HG02798 (cell line): ENCODE measurements around the gene TFF2.

Experiments
- ATAC-seq: cut with Tn5 transposase; IDR thresholded peaks from one replicate; pipeline ENCODE4 v1.9.1; 2021; ENCODE audit warnings: mild to moderate bottlenecking; ENCODE audit not compliant: unreplicated experiment, poor library complexity

TFF2 gene

GRCh38 chr21:42367367-42368165 lies 16.8 kb upstream of the TFF2 start:
- no peak for ATAC-seq

GRCh38 chr21:42366292-42367010 lies 15.7 kb upstream of the TFF2 start, which contains the start of gene TFF1:
Gene TFF1 (minus strand): TSS chr21:42366535. CDS start chr21:42366495, 40 bp downstream.
- no peak for ATAC-seq

- no peak for ATAC-seq
Observed at GRCh38 chr21:42365770-42366169, 15.0 kb upstream of the TFF2 start.

- ATAC-seq: no peak
Observed at GRCh38 chr21:42364304-42364865, 13.6 kb upstream of the TFF2 start.

GRCh38 chr21:42363312-42363711 lies 12.5 kb upstream of the TFF2 start:
- no peak for ATAC-seq

GRCh38 chr21:42362700-42363099 lies 11.9 kb upstream of the TFF2 start:
- no peak for ATAC-seq

- no peak for ATAC-seq
Observed at GRCh38 chr21:42362198-42362597, 11.4 kb upstream of the TFF2 start.

GRCh38 chr21:42361286-42361685 lies 10.5 kb upstream of the TFF2 start:
- ATAC-seq: no peak

- ATAC-seq: no peak
Observed at GRCh38 chr21:42360317-42360716, 9.5 kb upstream of the TFF2 start.

- ATAC-seq: no peak
Observed at GRCh38 chr21:42358937-42359336, 8.1 kb upstream of the TFF2 start.

- ATAC-seq: no peak
Observed at GRCh38 chr21:42358261-42358660, 7.5 kb upstream of the TFF2 start.

- no peak for ATAC-seq
Observed at GRCh38 chr21:42357307-42357706, 6.5 kb upstream of the TFF2 start.

GRCh38 chr21:42356650-42357049 lies 5.9 kb upstream of the TFF2 start:
- no peak for ATAC-seq

- no peak for ATAC-seq
Observed at GRCh38 chr21:42356046-42356445, 5.3 kb upstream of the TFF2 start.

GRCh38 chr21:42353623-42354022 lies 2.8 kb upstream of the TFF2 start:
- no peak for ATAC-seq

- no peak for ATAC-seq
Observed at GRCh38 chr21:42352441-42353095, 1.8 kb upstream of the TFF2 start.

GRCh38 chr21:42351626-42352440 lies 1.0 kb upstream of the TFF2 start:
- no peak for ATAC-seq

- ATAC-seq: no peak
Observed at GRCh38 chr21:42350318-42350910, 380 bp downstream of the TFF2 start.

GRCh38 chr21:42349420-42350317 lies 1.1 kb downstream of the TFF2 start:
- no peak for ATAC-seq
